Measurements from ENCODE around the gene GARIN1A.

- TF ChIP-seq POLR2A (IDR thresholded peaks at IDR 0.05) (no peak), CTCF (IDR thresholded peaks at IDR 0.05) (no peak), EP300 (IDR thresholded peaks at IDR 0.05) (no peak)
Observed at GRCh38 chr7:128673571-128673970, 1.5 kb downstream of the GARIN1A start.
